Fibroblast of pulmonary artery (primary cell): ENCODE data around the gene KRT23.
A peak's percentile ranks its signal among the peaks of the same experiment; 100 is the strongest.

Experiments used
- DNase-seq: peaks from one replicate; pipeline ENCODE4 v3.0.0-alpha.2; 2010; ENCODE audit warnings: low read depth
- H3K4me3 ChIP-seq: replicated peaks from 2 replicates; pipeline ENCODE4 v1.5.1; 2011; ENCODE audit warnings: low read depth, mild to moderate bottlenecking, control low read depth, low read length, moderate library complexity
- TF ChIP-seq, protein P1 (sequence below): IDR thresholded peaks from 2 replicates; pipeline ENCODE4 v1.5.1; 2011; ENCODE audit warnings: mild to moderate bottlenecking, control low read depth, low read length, inconsistent platforms; ENCODE audit errors: missing control alignments

The KRT23 gene

GRCh38 chr17:40975516-40975915 lies 38.1 kb upstream of the KRT23 start:
- TF ChIP-seq, protein P1, sequence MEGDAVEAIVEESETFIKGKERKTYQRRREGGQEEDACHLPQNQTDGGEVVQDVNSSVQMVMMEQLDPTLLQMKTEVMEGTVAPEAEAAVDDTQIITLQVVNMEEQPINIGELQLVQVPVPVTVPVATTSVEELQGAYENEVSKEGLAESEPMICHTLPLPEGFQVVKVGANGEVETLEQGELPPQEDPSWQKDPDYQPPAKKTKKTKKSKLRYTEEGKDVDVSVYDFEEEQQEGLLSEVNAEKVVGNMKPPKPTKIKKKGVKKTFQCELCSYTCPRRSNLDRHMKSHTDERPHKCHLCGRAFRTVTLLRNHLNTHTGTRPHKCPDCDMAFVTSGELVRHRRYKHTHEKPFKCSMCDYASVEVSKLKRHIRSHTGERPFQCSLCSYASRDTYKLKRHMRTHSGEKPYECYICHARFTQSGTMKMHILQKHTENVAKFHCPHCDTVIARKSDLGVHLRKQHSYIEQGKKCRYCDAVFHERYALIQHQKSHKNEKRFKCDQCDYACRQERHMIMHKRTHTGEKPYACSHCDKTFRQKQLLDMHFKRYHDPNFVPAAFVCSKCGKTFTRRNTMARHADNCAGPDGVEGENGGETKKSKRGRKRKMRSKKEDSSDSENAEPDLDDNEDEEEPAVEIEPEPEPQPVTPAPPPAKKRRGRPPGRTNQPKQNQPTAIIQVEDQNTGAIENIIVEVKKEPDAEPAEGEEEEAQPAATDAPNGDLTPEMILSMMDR: no peak
- H3K4me3 ChIP-seq: no peak overlapping the region
- no peak for DNase-seq

- no peak overlapping the region for H3K4me3 ChIP-seq
- TF ChIP-seq, protein P1: no peak
- DNase-seq: no peak
Observed at GRCh38 chr17:40974366-40974765, 36.9 kb upstream of the KRT23 start.

- TF ChIP-seq, protein P1: no peak
- DNase-seq: no peak
- no peak overlapping the region for H3K4me3 ChIP-seq
Observed at GRCh38 chr17:40967582-40967981, 30.1 kb upstream of the KRT23 start.

DNA sequence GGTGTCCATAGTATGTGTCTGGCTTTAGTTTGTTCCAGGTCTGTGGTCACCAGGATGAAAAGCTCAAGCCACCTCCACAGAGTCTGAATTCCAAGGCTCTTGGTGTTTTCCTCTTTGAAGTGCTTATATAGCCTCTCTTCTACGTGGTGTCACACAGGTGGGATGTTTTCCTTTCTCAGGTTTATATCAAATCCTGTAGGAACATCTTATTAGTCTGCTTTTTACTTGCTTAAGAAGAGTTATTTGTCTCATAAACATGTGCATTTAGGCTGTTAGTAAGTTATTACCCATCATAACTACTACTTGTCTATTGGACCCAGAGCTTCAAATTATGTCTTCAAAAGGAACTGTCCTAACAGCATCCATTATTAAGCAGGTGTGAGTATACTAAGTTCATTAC lies 29.4 kb upstream of the KRT23 start, which contains the start of gene KRT39:
Gene KRT39 (minus strand): TSS at position 101 of the 400 bp plus-strand sequence. CDS start 92 bp downstream, at position 9.
- no peak for DNase-seq
- no peak within 1 kb of the TSS for H3K4me3 ChIP-seq
- TF ChIP-seq, protein P1: no peak

DNA sequence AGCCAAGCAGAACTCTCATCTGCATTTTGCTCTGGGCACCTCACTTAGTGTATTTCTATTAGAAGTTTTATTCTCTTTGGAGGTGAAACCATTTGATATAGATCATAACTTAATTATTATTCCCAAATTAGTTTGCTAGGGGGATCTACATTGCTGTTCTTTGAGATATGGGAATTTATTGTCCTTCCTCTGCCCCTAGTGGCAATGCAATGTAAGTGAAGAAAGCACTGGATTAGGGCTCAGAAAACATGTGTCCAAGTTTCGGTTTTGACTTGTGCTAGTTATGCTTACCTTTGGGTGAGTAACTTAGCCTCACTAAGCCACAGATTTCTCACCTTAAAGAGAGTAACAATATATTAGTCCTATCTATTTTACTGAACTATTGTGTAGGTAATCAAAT lies 26.4 kb upstream of the KRT23 start:
- TF ChIP-seq, protein P1: peak; percentile 80
- no peak overlapping the region for H3K4me3 ChIP-seq
- peak; percentile 20 for DNase-seq

- H3K4me3 ChIP-seq: no peak overlapping the region
- TF ChIP-seq, protein P1: no peak
- DNase-seq: no peak
Observed at GRCh38 chr17:40962059-40962561, 24.7 kb upstream of the KRT23 start.

DNA sequence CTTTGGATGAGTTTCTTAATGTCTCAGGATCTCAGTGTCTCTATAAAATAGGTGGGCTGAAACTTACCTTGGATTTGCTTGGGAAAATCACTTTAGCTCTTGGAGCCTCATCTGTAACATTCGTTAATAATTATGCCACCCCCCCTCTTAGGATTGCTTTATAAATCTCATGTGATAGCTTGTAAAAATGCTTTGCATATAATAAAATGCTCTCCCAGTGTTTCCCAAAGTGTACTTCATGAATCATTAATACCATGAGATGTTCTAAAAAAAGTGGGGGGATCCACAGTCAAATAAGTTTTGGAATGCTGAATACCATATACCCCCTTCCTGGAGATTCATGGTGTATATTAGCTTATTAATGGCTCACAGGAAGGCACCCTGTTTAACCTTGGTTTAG lies 24.1 kb upstream of the KRT23 start:
- TF ChIP-seq, protein P1: no peak
- DNase-seq: no peak
- no peak overlapping the region for H3K4me3 ChIP-seq
